H1 (cell line): ENCODE data around the gene TATDN2. TPM values are rescaled to one million over a fixed set of nuclear protein-coding genes. Genes with fewer than 3 reads are reported as not detected.

Experiments
- CTCF ChIA-PET: fragments of 300-600 bp; sonication (Branson Sonifier 250); formaldehyde crosslinking; loops from one replicate; lab custom pipeline; 2021; ENCODE audit not compliant: partially characterized antibody; lab: Charles Lee
- POLR2A ChIA-PET: fragments of 300-600 bp; sonication (Branson Sonifier 250); formaldehyde crosslinking; loops from one replicate; lab custom pipeline; 2021; ENCODE audit warnings: inconsistent platforms; ENCODE audit not compliant: partially characterized antibody; lab: Charles Lee
- DNase-seq, 2 experiments: peaks; one replicate each; pipeline versions ENCODE4 v3.0.0 to v3.0.0-alpha.2; 2010 to 2022; ENCODE audit warnings: low spot score in 2 of 2, low read depth in 1 of 2, mixed read lengths in 1 of 2
- FAIRE-seq: peaks from 2 replicates; lab custom pipeline; 2011; peaks lifted over from hg19 to GRCh38; lab: Jason Lieb, UNC
- H2AFZ ChIP-seq: 2 replicates; pipeline ENCODE4 v1.8.1; 2012; ENCODE audit warnings: low read length, inconsistent platforms
- H2AK5ac ChIP-seq: 2 replicates; pipeline ENCODE4 v1.6.1; 2013; ENCODE audit warnings: low read depth, low read length
- H2BK120ac ChIP-seq: replicated peaks from 2 replicates; pipeline ENCODE3; 2013; ENCODE audit warnings: low read depth, low read length, inconsistent platforms
- H2BK12ac ChIP-seq: 2 replicates; pipeline ENCODE4 v1.6.1; 2013; ENCODE audit warnings: low read depth, low read length
- H2BK15ac ChIP-seq: 2 replicates; pipeline ENCODE4 v1.6.1; 2013; ENCODE audit warnings: low read length
- H2BK20ac ChIP-seq: 2 replicates; pipeline ENCODE4 v1.6.1; 2013; ENCODE audit warnings: low read length
- H2BK5ac ChIP-seq: 2 replicates; pipeline ENCODE4 v1.6.1; 2013; ENCODE audit warnings: low read depth, low read length
- H3K14ac ChIP-seq: 2 replicates; pipeline ENCODE4 v1.6.1; 2013; ENCODE audit warnings: inconsistent platforms; ENCODE audit not compliant: insufficient read length
- H3K18ac ChIP-seq: 2 replicates; pipeline ENCODE4 v1.6.1; 2013; ENCODE audit warnings: low read length; ENCODE audit errors: extremely low read depth
- H3K23ac ChIP-seq: 2 replicates; pipeline ENCODE4 v1.6.1; 2013; ENCODE audit warnings: inconsistent platforms; ENCODE audit not compliant: insufficient read length
- H3K23me2 ChIP-seq: 2 replicates; pipeline ENCODE4 v1.6.1; 2013; ENCODE audit warnings: low read depth, low read length
- H3K27ac ChIP-seq: 2 replicates; pipeline ENCODE4 v1.6.1; 2011; ENCODE audit warnings: low read depth, low read length, inconsistent platforms
- H3K27me3 ChIP-seq, 4 experiments: replicated peaks in 1 of 4; 1 replicate in 1 of 4; 2 replicates in 3 of 4; pipeline versions ENCODE4 v1.6.1 to v1.8.1; 2011 to 2013; ENCODE audit warnings: low read length in 3 of 4, mild to moderate bottlenecking in 3 of 4, inconsistent platforms in 2 of 4, mixed read lengths in 2 of 4, moderate library complexity in 1 of 4; ENCODE audit not compliant: control insufficient read depth in 3 of 4, insufficient read depth in 3 of 4; ENCODE audit errors: extremely low read depth in 1 of 4
- H3K36me3 ChIP-seq, 4 experiments: 2 replicates each; pipeline versions ENCODE4 v1.6.1 to v1.8.1; 2011 to 2013; ENCODE audit warnings: mild to moderate bottlenecking in 4 of 4, low read length in 3 of 4, moderate library complexity in 2 of 4, control low read depth in 1 of 4, inconsistent platforms in 1 of 4; ENCODE audit not compliant: insufficient read depth in 4 of 4, control insufficient read depth in 2 of 4
- H3K4ac ChIP-seq: replicated peaks from 2 replicates; pipeline ENCODE3; 2013; ENCODE audit warnings: low read length, low read depth, mixed read lengths, inconsistent platforms; ENCODE audit not compliant: insufficient read length
- H3K4me1 ChIP-seq, 4 experiments: replicated peaks in 1 of 4; 1 replicate in 1 of 4; 2 replicates in 3 of 4; pipeline versions ENCODE4 v1.6.1 to v1.8.1; 2011 to 2013; ENCODE audit warnings: low read length in 3 of 4, inconsistent platforms in 2 of 4, mixed read lengths in 1 of 4; ENCODE audit not compliant: insufficient read depth in 4 of 4, control insufficient read depth in 3 of 4
- H3K4me2 ChIP-seq, 2 experiments: 2 replicates each; pipeline versions ENCODE4 v1.6.1 to v1.8.1; 2011 to 2013; ENCODE audit warnings: low read depth in 2 of 2, low read length in 2 of 2, control low read depth in 1 of 2, inconsistent platforms in 1 of 2, mild to moderate bottlenecking in 1 of 2; ENCODE audit not compliant: insufficient read depth in 1 of 2
- H3K4me3 ChIP-seq, 4 experiments: fragments of 200-600, 300-600 bp in 1 of 4; sonication (generic), shearing (Covaris generic), sonication (Bioruptor Twin) in 1 of 4; 2 replicates each; pipeline versions ENCODE4 v1.5.1 to v1.8.1; 2011 to 2016; ENCODE audit warnings: low read length in 4 of 4, low read depth in 3 of 4, control low read depth in 2 of 4, inconsistent platforms in 2 of 4, mild to moderate bottlenecking in 2 of 4, mixed read lengths in 1 of 4, moderate library complexity in 1 of 4; ENCODE audit not compliant: insufficient read depth in 2 of 4; ENCODE audit errors: extremely low read depth in 1 of 4
- H3K56ac ChIP-seq: replicated peaks from 2 replicates; pipeline ENCODE3; 2013; ENCODE audit warnings: low read depth, mild to moderate bottlenecking, mixed read lengths, low read length, inconsistent platforms; ENCODE audit not compliant: insufficient read length
- H3K79me1 ChIP-seq: 2 replicates; pipeline ENCODE4 v1.6.1; 2013; ENCODE audit warnings: low read depth, low read length, control low read depth
- H3K79me2 ChIP-seq, 2 experiments: 2 replicates each; pipeline versions ENCODE4 v1.6.1 to v1.8.1; 2012 to 2013; ENCODE audit warnings: low read length in 2 of 2, mild to moderate bottlenecking in 2 of 2, inconsistent platforms in 1 of 2; ENCODE audit not compliant: insufficient read depth in 2 of 2, control insufficient read depth in 1 of 2
- H3K9ac ChIP-seq, 4 experiments: replicated peaks in 1 of 4; 1 replicate in 1 of 4; 2 replicates in 3 of 4; pipeline versions ENCODE4 v1.6.1 to v1.8.1; 2011 to 2013; ENCODE audit warnings: low read depth in 3 of 4, low read length in 3 of 4, control low read depth in 2 of 4, mild to moderate bottlenecking in 2 of 4, moderate library complexity in 2 of 4, inconsistent platforms in 1 of 4; ENCODE audit errors: extremely low read depth in 1 of 4
- H3K9me3 ChIP-seq, 2 experiments: 2 replicates each; pipeline versions ENCODE4 v1.6.1 to v1.8.1; 2012 to 2013; ENCODE audit warnings: mild to moderate bottlenecking in 2 of 2, moderate library complexity in 2 of 2, control low read depth in 1 of 2, inconsistent platforms in 1 of 2, low read depth in 1 of 2, low read length in 1 of 2, mixed read lengths in 1 of 2; ENCODE audit not compliant: insufficient read depth in 2 of 2
- H4K20me1 ChIP-seq, 2 experiments: replicated peaks in 1 of 2; 2 replicates each; pipeline versions ENCODE3 to v1.8.1; 2011 to 2013; ENCODE audit warnings: inconsistent platforms in 2 of 2, low read length in 2 of 2, mild to moderate bottlenecking in 1 of 2; ENCODE audit not compliant: insufficient read depth in 2 of 2, control insufficient read depth in 1 of 2
- H4K5ac ChIP-seq: 2 replicates; pipeline ENCODE4 v1.6.1; 2013; ENCODE audit warnings: low read length, low read depth, mixed read lengths, inconsistent platforms; ENCODE audit not compliant: insufficient read length
- H4K8ac ChIP-seq: 2 replicates; pipeline ENCODE4 v1.8.0; 2013; ENCODE audit warnings: mild to moderate bottlenecking, moderate library complexity, low read length, inconsistent platforms; ENCODE audit not compliant: insufficient read depth; ENCODE audit errors: extremely low read depth
- H4K91ac ChIP-seq: replicated peaks from 2 replicates; pipeline ENCODE3; 2013; ENCODE audit warnings: low read length, mixed read lengths, inconsistent platforms; ENCODE audit not compliant: insufficient read length
- RAD21 ChIP-seq, 2 experiments: IDR thresholded peaks in 1 of 2; conservative IDR thresholded peaks in 1 of 2; 2 replicates each; pipeline ENCODE4 v1.6.1; 2011; ENCODE audit warnings: low read depth in 2 of 2, low read length in 2 of 2, improper control_type of control experiment in 1 of 2, inconsistent platforms in 1 of 2, mild to moderate bottlenecking in 1 of 2, moderate library complexity in 1 of 2
- YY1 ChIP-seq: IDR thresholded peaks from 2 replicates; pipeline ENCODE4 v1.6.1; 2011; ENCODE audit warnings: low read depth, mild to moderate bottlenecking, low read length
- WGBS, 2 experiments: shearing (Covaris generic) in 1 of 2; methylation state at CpG; one replicate each; pipeline versions ENCODE4 v1.1.6 to v1.1.7; 2013 to 2015; ENCODE audit warnings: low lambda C conversion rate in 2 of 2, mixed read lengths in 2 of 2, inconsistent platforms in 1 of 2, low coverage in 1 of 2, missing lambda C conversion rate in 1 of 2; ENCODE audit not compliant: insufficient replicate concordance in 2 of 2, insufficient coverage in 1 of 2, insufficient read length in 1 of 2; ENCODE audit errors: extremely low coverage in 1 of 2, missing lambda C conversion rate in 1 of 2; 5-methylcytosine and 5-hydroxymethylcytosine counted together
- polyA plus RNA-seq, 7 experiments: library from polyadenylated mRNA; depleted of rRNA in 3 of 7; stranded (reverse) in 5 of 7; unstranded in 2 of 7; fragments of >200 nt in 5 of 7; fragments of 200-250 nt in 2 of 7; gene quantifications; 1 replicate in 5 of 7; 2 replicates in 1 of 7; 4 replicates in 1 of 7; pipeline versions ENCODE4 v1.2.1 to v1.2.3, GENCODE V29; 2011 to 2013; ENCODE audit warnings: missing spikeins in 2 of 7, mixed read lengths in 2 of 7
- total RNA-seq: library from RNA; stranded (reverse); fragmentation: NEBNext Ultra II Directional; extraction: Animal tissue kit (Norgen Biotek cat#: 25700); gene quantifications from 2 replicates; pipeline ENCODE4 v1.2.1, GENCODE V29; 2021

Gene TATDN2
- total and polyA plus RNA-seq, 2 of the 8 experiments (the other 6 are each of a cell fraction or from before 2014, with no cell fraction given) = 12.1 to 34.8 TPM

GRCh38 chr3:10299175-10299574, 50.9 kb downstream of the TATDN2 start:
- Histone ChIP-seq H4K91ac (no peak overlapping the region), H3K27ac (no peak overlapping the region), H2BK15ac (no peak overlapping the region), H2AFZ (no peak overlapping the region), H2BK12ac (no peak overlapping the region), H4K20me1 (peaks cover 3 to 7% of the 10 kb centered on the region in 2 experiments), H3K4me3 (no peak overlapping the region), H3K14ac (no peak overlapping the region), H3K36me3 (peaks cover 11 to 44% (median 32%) of the 10 kb centered on the region in 4 experiments), H4K5ac (no peak overlapping the region), H4K8ac (no peak overlapping the region), H3K4me2 (no peak overlapping the region), H3K23ac (no peak overlapping the region), H2AK5ac (no peak overlapping the region), H3K23me2 (no peaks in the 10 kb centered on the region), H3K4me1 (no peaks in the 10 kb centered on the region), H2BK20ac (no peak overlapping the region), H3K9me3 (no peaks in the 10 kb centered on the region), H3K79me1 (no peaks in the 10 kb centered on the region; the same call in 1 of the 2 replicates), H2BK5ac (no peak overlapping the region), H2BK120ac (no peak overlapping the region), H3K18ac (no peak overlapping the region), H3K4ac (no peak overlapping the region), H3K79me2 (no peaks in the 10 kb centered on the region), H3K9ac (no peak overlapping the region), H3K56ac (no peak overlapping the region), H3K27me3 (no peaks in the 10 kb centered on the region)
- ChIA-PET POLR2A (interaction anchor here (0.7 to 1.3 kb wide), 5 partner anchors 9 to 474 kb away, joined by 3 to 5 read pairs (median 3); no protein-coding TSS in a partner anchor), CTCF (interaction anchor here (0.6 to 1.8 kb wide), 4 partner anchors 9 to 469 kb away, joined by 3 to 9 read pairs (median 4); no protein-coding TSS in a partner anchor)
- 83% methylated on average over 2 of the region's 2 CpGs; no CpG with 5 or more reads in 1 of the 2 experiments for WGBS, 2 experiments
- TF ChIP-seq YY1 (no peak), RAD21 (IDR thresholded peaks at IDR 0.05 in 1 of 2, conservative IDR thresholded peaks at IDR 0.05 in 1 of 2; ENCODE audit: low read depth in 2 of 2, low read length in 2 of 2) (peak; percentile 14 to 29; a peak in 1 of 4 replicates)
- DNase-seq = no peak
- FAIRE-seq = no peak
